Muscle layer of colon (tissue), 2 donors: ENCODE results near the gene DDC.

Source experiments
- H3K27ac ChIP-seq: one replicate; pipeline ENCODE4 v1.7.0; 2013; ENCODE audit warnings: low read depth, mild to moderate bottlenecking, low read length, moderate library complexity
- H3K27me3 ChIP-seq, 2 donors: one replicate each; pipeline ENCODE4 v1.7.0; 2013; ENCODE audit warnings: low read length in 2 of 2, mild to moderate bottlenecking in 2 of 2; ENCODE audit not compliant: insufficient read depth in 2 of 2, control insufficient read depth in 1 of 2
- H3K36me3 ChIP-seq: one replicate; pipeline ENCODE4 v1.7.0; 2013; ENCODE audit warnings: mild to moderate bottlenecking, low read length; ENCODE audit not compliant: insufficient read depth
- H3K4me1 ChIP-seq: one replicate; pipeline ENCODE4 v1.7.0; 2013; ENCODE audit warnings: mild to moderate bottlenecking, low read length; ENCODE audit not compliant: insufficient read depth
- H3K4me3 ChIP-seq, 2 donors: one replicate each; pipeline ENCODE4 v1.7.0; 2013; ENCODE audit warnings: low read length in 2 of 2, low read depth in 1 of 2, mild to moderate bottlenecking in 1 of 2, moderate library complexity in 1 of 2
- H3K9ac ChIP-seq: one replicate; pipeline ENCODE4 v1.7.0; 2013; ENCODE audit warnings: low read length
- H3K9me3 ChIP-seq: one replicate; pipeline ENCODE4 v1.7.0; 2013; ENCODE audit warnings: mild to moderate bottlenecking, low read length
- donor health status: abdominal sarcoma.
- donor health status: Adenocarcinoma of cecum.

Gene DDC

GRCh38 chr7:50564171-50564570, 1.0 kb downstream of the DDC start:
- H3K27me3 ChIP-seq, result no peaks in the 10 kb centered on the region
- no peak overlapping the region for H3K27ac ChIP-seq
- no peak overlapping the region for H3K4me3 ChIP-seq
- no peak overlapping the region for H3K9ac ChIP-seq
- H3K36me3 ChIP-seq, result no peaks in the 10 kb centered on the region
- no peaks in the 10 kb centered on the region for H3K4me1 ChIP-seq
- H3K9me3 ChIP-seq, result no peaks in the 10 kb centered on the region

GRCh38 chr7:50562136-50562535, 3.1 kb downstream of the DDC start:
- Histone ChIP-seq H3K9ac (no peak overlapping the region), H3K9me3 (no peaks in the 10 kb centered on the region), H3K36me3 (no peaks in the 10 kb centered on the region), H3K4me1 (no peaks in the 10 kb centered on the region), H3K27me3 (no peaks in the 10 kb centered on the region), H3K27ac (no peak overlapping the region), H3K4me3 (no peak overlapping the region)

- Histone ChIP-seq H3K27ac (no peak overlapping the region), H3K4me3 (no peak overlapping the region), H3K9ac (no peak overlapping the region), H3K27me3 (no peaks in the 10 kb centered on the region), H3K36me3 (no peaks in the 10 kb centered on the region), H3K9me3 (no peaks in the 10 kb centered on the region), H3K4me1 (no peaks in the 10 kb centered on the region)
Measured at GRCh38 chr7:50560865-50561351, 4.3 kb downstream of the DDC start.

- Histone ChIP-seq H3K4me3 (no peak overlapping the region), H3K4me1 (no peaks in the 10 kb centered on the region), H3K27me3 (no peaks in the 10 kb centered on the region), H3K36me3 (no peaks in the 10 kb centered on the region), H3K27ac (no peak overlapping the region), H3K9ac (no peak overlapping the region), H3K9me3 (no peaks in the 10 kb centered on the region)
Measured at GRCh38 chr7:50559881-50560280, 5.3 kb downstream of the DDC start.

GRCh38 chr7:50558294-50559053, 6.7 kb downstream of the DDC start:
- H3K27ac ChIP-seq, result no peak overlapping the region
- H3K4me3 ChIP-seq, result no peak overlapping the region
- no peak overlapping the region for H3K9ac ChIP-seq
- H3K9me3 ChIP-seq, result no peaks in the 10 kb centered on the region
- H3K27me3 ChIP-seq, result no peaks in the 10 kb centered on the region
- H3K4me1 ChIP-seq, result no peaks in the 10 kb centered on the region
- no peaks in the 10 kb centered on the region for H3K36me3 ChIP-seq

- H3K9me3 ChIP-seq, result no peaks in the 10 kb centered on the region
- H3K4me3 ChIP-seq, result no peak overlapping the region
- no peaks in the 10 kb centered on the region for H3K36me3 ChIP-seq
- H3K9ac ChIP-seq, result no peak overlapping the region
- no peak overlapping the region for H3K27ac ChIP-seq
- H3K4me1 ChIP-seq, result no peaks in the 10 kb centered on the region
- no peaks in the 10 kb centered on the region for H3K27me3 ChIP-seq
Measured at GRCh38 chr7:50557099-50557498, 8.1 kb downstream of the DDC start.

GRCh38 chr7:50556247-50556991, 8.8 kb downstream of the DDC start:
- no peaks in the 10 kb centered on the region for H3K36me3 ChIP-seq
- no peak overlapping the region for H3K27ac ChIP-seq
- H3K27me3 ChIP-seq, result no peaks in the 10 kb centered on the region
- H3K9ac ChIP-seq, result no peak overlapping the region
- no peaks in the 10 kb centered on the region for H3K4me1 ChIP-seq
- no peak overlapping the region for H3K4me3 ChIP-seq
- no peaks in the 10 kb centered on the region for H3K9me3 ChIP-seq

- Histone ChIP-seq H3K27me3 (no peaks in the 10 kb centered on the region), H3K9me3 (no peaks in the 10 kb centered on the region), H3K9ac (no peak overlapping the region), H3K4me1 (no peaks in the 10 kb centered on the region), H3K36me3 (no peaks in the 10 kb centered on the region), H3K4me3 (no peak overlapping the region), H3K27ac (no peak overlapping the region)
Measured at GRCh38 chr7:50555594-50556140, 9.5 kb downstream of the DDC start.

GRCh38 chr7:50554431-50555322, 10.5 kb downstream of the DDC start:
- Histone ChIP-seq H3K36me3 (no peaks in the 10 kb centered on the region), H3K9me3 (no peaks in the 10 kb centered on the region), H3K4me3 (no peak overlapping the region), H3K9ac (no peak overlapping the region), H3K27ac (no peak overlapping the region), H3K27me3 (no peaks in the 10 kb centered on the region), H3K4me1 (no peaks in the 10 kb centered on the region)

GRCh38 chr7:50553973-50554372, 11.2 kb downstream of the DDC start:
- no peak overlapping the region for H3K9ac ChIP-seq
- no peaks in the 10 kb centered on the region for H3K27me3 ChIP-seq
- H3K9me3 ChIP-seq, result no peaks in the 10 kb centered on the region
- H3K27ac ChIP-seq, result no peak overlapping the region
- H3K4me1 ChIP-seq, result no peaks in the 10 kb centered on the region
- H3K36me3 ChIP-seq, result no peaks in the 10 kb centered on the region
- no peak overlapping the region for H3K4me3 ChIP-seq

GRCh38 chr7:50552921-50553320, 12.3 kb downstream of the DDC start:
- H3K9ac ChIP-seq, result no peak overlapping the region
- H3K4me1 ChIP-seq, result no peaks in the 10 kb centered on the region
- H3K36me3 ChIP-seq, result no peaks in the 10 kb centered on the region
- no peak overlapping the region for H3K27ac ChIP-seq
- no peaks in the 10 kb centered on the region for H3K27me3 ChIP-seq
- H3K9me3 ChIP-seq, result no peaks in the 10 kb centered on the region
- no peak overlapping the region for H3K4me3 ChIP-seq
